Chondrocyte (in vitro differentiated cells): ENCODE measurements around the gene ITIH3. TPM values are rescaled to one million over a fixed set of nuclear protein-coding genes. Genes with fewer than 3 reads are reported as not detected.

ENCODE experiments used
- DNase-seq: peaks from one replicate; pipeline ENCODE4 v3.0.0; 2021; ENCODE audit warnings: mixed read lengths, low spot score
- H3K27ac Mint-ChIP-seq: one replicate; pipeline ENCODE4 v1.8.0; 2021; ENCODE audit warnings: mild to moderate bottlenecking, moderate library complexity, mixed read lengths; ENCODE audit not compliant: unreplicated experiment
- H3K27me3 Mint-ChIP-seq: 2 replicates; pipeline ENCODE4 v1.8.0; 2021; ENCODE audit warnings: low read depth, mixed read lengths
- H3K36me3 Mint-ChIP-seq: 2 replicates; pipeline ENCODE4 v1.8.0; 2021; ENCODE audit warnings: low read depth, mixed read lengths
- H3K4me1 Mint-ChIP-seq: 2 replicates; pipeline ENCODE4 v1.8.0; 2021; ENCODE audit warnings: low read depth, mild to moderate bottlenecking, mixed read lengths
- H3K4me3 Mint-ChIP-seq: one replicate; pipeline ENCODE4 v1.8.0; 2021; ENCODE audit warnings: mild to moderate bottlenecking, moderate library complexity, mixed read lengths; ENCODE audit not compliant: unreplicated experiment
- H3K9me3 Mint-ChIP-seq: 2 replicates; pipeline ENCODE4 v1.8.0; 2021; ENCODE audit warnings: low read depth, mixed read lengths
- total RNA-seq: library from RNA; stranded (reverse); gene quantifications from 3 replicates; pipeline ENCODE4 v1.2.1, GENCODE V29; 2021
- TF ChIP-seq, protein P1 (sequence below): fragments of 200-600 bp; sonication (generic); IDR thresholded peaks from 2 replicates; pipeline ENCODE4 v1.5.0; 2021; ENCODE audit warnings: antibody characterized with exemption, mild to moderate bottlenecking, moderate library complexity

The ITIH3 gene
- total RNA-seq, 1 donor from 2014 or later: 17.8 TPM

DNA sequence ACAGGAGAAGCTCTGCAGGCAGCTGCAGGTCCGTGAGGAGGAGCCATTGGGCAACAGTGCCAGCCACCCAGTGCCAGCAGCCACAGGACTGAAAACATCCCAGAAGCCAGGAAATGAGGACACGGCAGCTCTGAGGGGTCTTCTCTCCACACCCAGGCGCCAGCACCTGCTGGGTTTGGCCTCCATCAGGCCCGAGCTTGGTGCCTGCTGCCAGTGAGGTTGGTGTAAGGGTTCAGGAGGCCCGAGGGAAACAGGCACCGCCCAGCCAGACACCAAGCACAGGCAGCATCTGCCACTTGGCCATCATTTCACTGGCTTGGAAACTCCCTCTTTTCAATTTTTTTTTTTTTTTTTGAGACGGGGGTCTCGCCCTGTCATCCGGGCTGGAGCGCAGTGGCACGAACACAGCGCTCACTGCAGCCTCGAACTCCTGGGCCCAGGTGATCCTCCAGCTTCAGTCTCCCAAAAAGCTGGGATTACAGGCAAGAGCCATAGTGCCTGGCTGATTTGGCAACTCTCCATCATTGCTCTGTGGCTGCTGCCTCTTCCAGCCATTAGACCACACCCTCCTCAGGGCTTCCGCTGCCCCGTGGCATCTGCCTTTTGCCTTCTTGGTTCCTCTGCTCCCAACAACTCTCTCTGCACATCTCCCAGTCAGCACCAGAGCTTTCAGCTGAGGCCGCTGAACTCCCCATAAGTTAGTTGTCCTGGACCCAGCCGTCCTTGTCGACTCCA is 1.5 kb upstream of the ITIH3 start:
- Mint-ChIP-seq H3K27me3 (no peaks in the 10 kb centered on the region), H3K9me3 (no peaks in the 10 kb centered on the region), H3K4me1 (peaks cover 15% of the 10 kb centered on the region), H3K36me3 (no peaks in the 10 kb centered on the region), H3K4me3 (no peak overlapping the region), H3K27ac (no peak overlapping the region)
- DNase-seq: no peak
- TF ChIP-seq, protein P1, sequence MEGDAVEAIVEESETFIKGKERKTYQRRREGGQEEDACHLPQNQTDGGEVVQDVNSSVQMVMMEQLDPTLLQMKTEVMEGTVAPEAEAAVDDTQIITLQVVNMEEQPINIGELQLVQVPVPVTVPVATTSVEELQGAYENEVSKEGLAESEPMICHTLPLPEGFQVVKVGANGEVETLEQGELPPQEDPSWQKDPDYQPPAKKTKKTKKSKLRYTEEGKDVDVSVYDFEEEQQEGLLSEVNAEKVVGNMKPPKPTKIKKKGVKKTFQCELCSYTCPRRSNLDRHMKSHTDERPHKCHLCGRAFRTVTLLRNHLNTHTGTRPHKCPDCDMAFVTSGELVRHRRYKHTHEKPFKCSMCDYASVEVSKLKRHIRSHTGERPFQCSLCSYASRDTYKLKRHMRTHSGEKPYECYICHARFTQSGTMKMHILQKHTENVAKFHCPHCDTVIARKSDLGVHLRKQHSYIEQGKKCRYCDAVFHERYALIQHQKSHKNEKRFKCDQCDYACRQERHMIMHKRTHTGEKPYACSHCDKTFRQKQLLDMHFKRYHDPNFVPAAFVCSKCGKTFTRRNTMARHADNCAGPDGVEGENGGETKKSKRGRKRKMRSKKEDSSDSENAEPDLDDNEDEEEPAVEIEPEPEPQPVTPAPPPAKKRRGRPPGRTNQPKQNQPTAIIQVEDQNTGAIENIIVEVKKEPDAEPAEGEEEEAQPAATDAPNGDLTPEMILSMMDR: peak; percentile 1

DNA sequence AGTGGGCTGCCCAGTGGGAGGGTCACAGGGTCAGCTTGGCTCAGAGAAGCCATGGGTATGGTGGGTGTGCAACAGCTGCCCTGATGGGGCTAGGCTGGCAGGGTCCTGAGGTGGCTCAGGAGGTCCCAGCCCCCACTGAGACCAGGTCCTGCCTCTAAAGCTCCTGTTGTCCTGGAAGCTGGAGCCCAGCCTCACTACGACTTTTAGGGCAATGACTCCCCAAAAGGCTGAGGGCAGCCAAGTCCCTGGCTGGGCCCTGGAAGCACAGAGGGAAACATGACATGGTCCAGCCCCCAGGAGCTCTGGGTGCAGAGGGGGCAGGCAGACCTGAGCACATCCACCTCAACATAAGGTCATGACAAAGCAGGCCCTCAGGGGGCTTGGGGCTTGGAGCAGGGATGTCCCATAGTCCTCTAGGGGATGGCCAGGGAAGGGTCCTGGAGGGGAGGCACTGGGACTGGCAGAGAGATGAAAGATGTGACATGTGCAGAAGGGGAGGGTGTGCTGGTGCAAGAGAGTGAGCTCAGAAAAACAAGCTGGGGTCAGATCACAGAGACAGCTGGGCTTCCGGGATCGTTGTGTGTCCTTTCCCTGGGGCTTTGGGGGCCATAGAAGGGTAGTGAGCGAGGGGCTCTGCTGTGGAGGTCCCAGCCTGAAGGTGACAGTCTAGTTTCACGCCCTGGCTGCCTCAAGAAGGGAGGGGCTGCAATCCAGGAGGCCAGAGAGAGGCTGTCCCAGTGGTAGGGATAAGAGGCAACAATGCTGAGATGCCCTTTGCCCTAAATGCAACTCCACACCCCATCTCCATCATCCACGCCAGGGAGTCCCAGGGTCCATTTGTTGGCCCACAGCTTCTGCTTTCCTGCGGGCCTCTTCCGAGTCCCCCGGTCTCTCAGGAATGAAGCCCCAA is 639 bp upstream of the ITIH3 start:
- no peaks in the 10 kb centered on the region for H3K9me3 Mint-ChIP-seq
- peaks cover 24% of the 10 kb centered on the region for H3K4me1 Mint-ChIP-seq
- no peaks in the 10 kb centered on the region for H3K27me3 Mint-ChIP-seq
- TF ChIP-seq, protein P1: no peak
- H3K36me3 Mint-ChIP-seq: no peaks in the 10 kb centered on the region
- H3K4me3 Mint-ChIP-seq: no peak overlapping the region
- H3K27ac Mint-ChIP-seq: no peak overlapping the region
- DNase-seq: no peak

DNA sequence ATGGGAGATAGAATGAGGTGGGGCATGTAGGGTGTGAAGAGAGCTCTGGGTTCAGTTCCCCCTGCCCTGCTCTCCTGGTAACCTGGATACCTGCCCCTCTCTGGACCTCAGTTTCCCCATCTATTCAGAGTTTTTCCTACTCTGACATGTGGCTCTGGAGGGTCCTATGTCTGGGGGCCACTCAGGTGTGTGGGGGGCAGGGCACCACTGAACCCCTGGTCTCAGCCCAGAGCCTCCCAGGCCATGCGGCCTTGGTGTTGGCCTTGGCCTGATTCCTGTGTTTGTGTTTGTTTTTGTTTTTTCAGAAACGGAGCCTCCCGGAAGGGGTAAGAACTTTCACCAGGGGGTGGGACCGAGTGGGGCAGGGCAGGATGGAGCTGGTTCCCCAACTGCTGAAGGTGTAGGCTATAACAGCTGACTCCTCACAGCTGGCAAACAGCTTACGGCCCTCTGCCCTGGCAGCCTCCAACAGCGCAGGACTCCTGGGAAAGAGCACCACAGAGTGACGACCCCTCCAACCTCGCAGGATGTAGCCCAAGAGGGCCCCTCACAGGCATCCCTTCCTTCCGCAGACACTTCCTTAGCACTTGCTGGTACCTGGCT is 803 bp downstream of the ITIH3 start:
- no peak for DNase-seq
- Mint-ChIP-seq H3K36me3 (no peaks in the 10 kb centered on the region), H3K9me3 (no peaks in the 10 kb centered on the region), H3K4me3 (no peak overlapping the region), H3K27me3 (no peaks in the 10 kb centered on the region), H3K4me1 (peaks cover 26% of the 10 kb centered on the region), H3K27ac (no peak overlapping the region)
- TF ChIP-seq, protein P1: no peak

DNA sequence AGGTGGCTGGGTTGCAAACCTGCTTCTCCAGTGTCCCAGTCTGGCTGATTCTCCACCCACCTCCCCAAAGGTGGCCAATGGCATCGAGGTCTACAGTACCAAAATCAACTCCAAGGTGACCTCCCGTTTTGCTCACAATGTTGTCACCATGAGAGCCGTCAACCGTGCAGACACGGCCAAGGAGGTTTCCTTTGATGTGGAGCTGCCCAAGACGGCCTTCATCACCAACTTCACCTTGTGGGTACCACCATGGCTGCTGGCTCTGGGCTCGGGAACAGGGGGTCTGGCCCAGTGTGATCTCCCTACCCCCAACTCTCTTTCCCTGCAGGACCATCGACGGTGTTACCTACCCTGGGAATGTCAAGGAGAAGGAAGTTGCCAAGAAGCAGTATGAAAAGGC is 1.8 kb downstream of the ITIH3 start:
- no peak overlapping the region for H3K27ac Mint-ChIP-seq
- TF ChIP-seq, protein P1: no peak
- H3K27me3 Mint-ChIP-seq: no peaks in the 10 kb centered on the region
- H3K4me3 Mint-ChIP-seq: no peak overlapping the region
- no peaks in the 10 kb centered on the region for H3K36me3 Mint-ChIP-seq
- peaks cover 27% of the 10 kb centered on the region for H3K4me1 Mint-ChIP-seq
- DNase-seq: no peak
- no peaks in the 10 kb centered on the region for H3K9me3 Mint-ChIP-seq

DNA sequence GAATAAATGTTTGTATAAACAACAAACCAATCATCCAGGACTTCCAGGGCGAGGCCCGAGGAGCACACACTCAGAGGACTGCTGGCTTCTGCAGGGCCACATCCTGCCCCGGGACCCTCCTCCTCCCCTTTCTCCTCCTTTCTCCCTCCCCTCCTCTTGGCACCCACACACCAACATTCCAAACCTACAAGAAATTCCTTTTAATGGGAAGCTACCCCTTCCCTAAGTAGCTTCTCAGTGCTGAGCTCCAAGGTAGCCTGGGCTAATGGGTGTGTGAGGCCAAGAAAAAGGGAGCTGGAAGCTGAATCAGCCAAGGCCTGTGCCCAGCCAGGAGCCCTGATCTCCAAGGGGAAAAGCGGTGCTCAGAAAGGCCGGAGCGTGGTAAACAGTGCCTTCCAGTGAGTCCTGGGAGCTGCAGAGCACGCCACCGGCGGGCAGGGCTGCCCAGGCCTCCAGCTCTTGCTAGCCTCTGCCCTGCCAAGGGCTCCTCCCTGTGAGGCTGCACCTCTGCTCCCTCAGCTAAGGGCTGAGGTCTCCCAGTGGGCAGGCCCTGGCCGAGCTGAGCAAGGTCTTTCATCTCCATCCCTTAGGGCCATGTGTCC is 3.9 kb downstream of the ITIH3 start:
- no peak for DNase-seq
- H3K4me1 Mint-ChIP-seq: peaks cover 40% of the 10 kb centered on the region
- no peaks in the 10 kb centered on the region for H3K9me3 Mint-ChIP-seq
- no peak overlapping the region for H3K4me3 Mint-ChIP-seq
- no peaks in the 10 kb centered on the region for H3K27me3 Mint-ChIP-seq
- TF ChIP-seq, protein P1: no peak
- H3K27ac Mint-ChIP-seq: peak overlapping the region; percentile 62
- H3K36me3 Mint-ChIP-seq: no peaks in the 10 kb centered on the region
